Urinary bladder (tissue), 4 donors: Measurements from ENCODE around the gene HLTF. TPM values are rescaled to one million over a fixed set of nuclear protein-coding genes. Genes with fewer than 3 reads are reported as not detected.
A peak's percentile ranks its signal among the peaks of the same experiment; 100 is the strongest.

ENCODE experiments used
- DNase-seq: peaks from one replicate; pipeline ENCODE4 v3.0.0-alpha.2; 2015; ENCODE audit errors: extremely low spot score
- H3K27ac ChIP-seq: one replicate; pipeline ENCODE4 v1.5.1; 2013; ENCODE audit warnings: low read depth, mild to moderate bottlenecking, moderate library complexity
- H3K36me3 ChIP-seq: one replicate; pipeline ENCODE4 v1.6.1; 2013; ENCODE audit warnings: mild to moderate bottlenecking, moderate library complexity; ENCODE audit not compliant: insufficient read depth
- H3K4me1 ChIP-seq: one replicate; pipeline ENCODE4 v1.6.1; 2013; ENCODE audit warnings: mild to moderate bottlenecking, moderate library complexity; ENCODE audit not compliant: insufficient read depth
- H3K4me3 ChIP-seq: one replicate; pipeline ENCODE4 v1.5.1; 2013; ENCODE audit warnings: low read depth, low read length
- WGBS: extraction: QIAGEN DNeasy Blood & Tissue Kit; methylation state at CpG from one replicate; pipeline ENCODE4 v1.1.7; 2013; 5-methylcytosine and 5-hydroxymethylcytosine counted together
- polyA plus RNA-seq: library from polyadenylated mRNA; stranded (reverse); fragments of 200-250 nt; gene quantifications from one replicate; pipeline ENCODE4 v1.2.3, GENCODE V29; 2013
- total RNA-seq: library from RNA; depleted of rRNA; stranded (reverse); fragments of >200 nt; gene quantifications from one replicate; pipeline ENCODE4 v1.2.3, GENCODE V29; 2014
- donor health status: healthy with polysubstance abuse.
- donor health status: healthy.

HLTF gene
- total RNA-seq = 72.7 TPM
- 13.5 TPM for polyA plus RNA-seq

DNA sequence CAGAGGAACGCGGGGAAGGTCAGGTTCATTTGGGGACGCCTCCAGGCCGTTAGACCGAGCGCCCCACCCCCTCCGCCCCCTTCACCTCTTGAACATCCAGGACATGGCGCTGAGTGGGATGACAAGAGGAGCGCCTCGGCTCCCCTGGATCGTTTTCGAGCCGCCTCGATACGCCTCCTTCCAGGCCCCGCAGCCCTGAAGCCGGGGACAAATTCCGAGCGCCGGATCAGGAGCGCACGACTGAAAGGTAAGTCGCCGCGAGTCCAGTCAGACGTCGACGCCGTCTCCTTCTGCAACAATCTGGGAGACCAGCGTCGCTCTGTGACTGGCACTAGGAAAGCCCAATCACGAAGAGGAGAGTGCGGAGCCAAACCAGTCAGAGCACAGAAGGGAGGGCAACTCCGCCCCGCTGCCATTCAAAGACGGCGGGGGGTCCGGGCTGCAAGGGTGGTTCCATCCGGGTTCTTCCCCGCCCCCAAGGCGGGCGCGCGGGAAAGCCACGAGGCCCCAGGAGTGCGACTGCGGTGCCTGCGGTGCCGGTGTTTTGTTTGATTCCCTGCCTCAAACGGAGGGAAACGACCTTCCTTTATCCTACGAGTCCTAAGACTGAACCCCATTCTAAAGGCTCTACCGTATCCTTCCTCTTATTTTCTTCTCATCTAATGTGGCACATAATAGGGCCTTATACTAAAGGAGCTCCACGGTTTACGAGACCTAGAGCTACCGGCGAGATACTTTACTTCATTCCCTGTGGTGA lies at the start of gene HLTF:
TSS of gene HLTF (minus strand) at position 302 of the 757 bp plus-strand sequence. CDS start at position 105, 197 bp downstream.
- WGBS = 8% methylated on average over 57 of the region's 57 CpGs
- Histone ChIP-seq H3K36me3 (no peaks in the 10 kb centered on the region), H3K27ac (no peak within 1 kb of the TSS), H3K4me1 (no peaks in the 10 kb centered on the region), H3K4me3 (peak within 1 kb of the TSS; percentile 64)
- DNase-seq = peak; percentile 89

DNA sequence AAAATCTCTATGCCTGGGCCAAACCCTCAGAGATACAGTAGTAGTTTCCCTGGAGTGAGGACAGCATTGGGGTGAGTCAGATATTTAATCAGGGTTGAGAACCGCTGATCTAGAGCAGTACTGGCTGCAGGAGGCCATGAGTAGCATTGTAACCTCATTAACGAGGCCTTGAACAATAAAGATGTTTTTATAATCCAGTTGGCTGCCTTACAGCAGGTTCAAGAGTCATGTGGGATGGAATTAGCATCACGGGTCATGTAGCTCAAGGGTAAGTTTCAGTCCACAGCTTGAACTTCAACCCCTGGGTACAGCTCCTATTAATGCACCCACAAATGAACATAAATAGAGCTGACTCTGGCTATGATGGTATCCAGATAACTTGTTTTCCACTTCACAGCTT lies 48.2 kb upstream of the HLTF start:
- no peaks in the 10 kb centered on the region for H3K36me3 ChIP-seq
- DNase-seq = no peak
- peaks cover 2% of the 10 kb centered on the region for H3K4me1 ChIP-seq
- H3K4me3 ChIP-seq = no peak overlapping the region
- H3K27ac ChIP-seq = no peak overlapping the region
- 75% methylated on average over 3 of the region's 3 CpGs for WGBS

DNA sequence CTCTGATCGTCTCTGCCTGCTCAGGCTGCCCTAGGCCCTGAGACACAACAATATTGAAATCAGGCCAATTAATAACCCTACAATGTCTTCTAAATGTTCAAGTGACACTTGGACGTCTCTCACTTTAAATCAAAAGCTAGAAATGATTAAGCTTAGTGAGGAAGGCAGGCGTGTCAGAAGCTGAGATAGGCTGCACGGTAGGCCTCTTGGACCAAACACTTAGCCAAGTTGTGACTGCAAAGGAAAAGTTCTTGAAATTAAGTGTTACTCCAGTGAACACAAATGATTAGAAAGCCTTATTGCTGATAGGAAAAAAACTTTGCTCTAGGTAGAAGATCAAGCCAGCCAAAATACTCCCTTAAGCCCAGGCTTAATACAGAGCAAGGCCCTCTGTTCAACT lies 45.3 kb upstream of the HLTF start:
- WGBS = 66% methylated on average over 4 of the region's 4 CpGs
- DNase-seq = no peak
- H3K27ac ChIP-seq = no peak overlapping the region
- no peaks in the 10 kb centered on the region for H3K36me3 ChIP-seq
- H3K4me1 ChIP-seq = peaks cover 4% of the 10 kb centered on the region
- no peak overlapping the region for H3K4me3 ChIP-seq

- DNase-seq = peak; percentile 62
- WGBS = under 1% methylated on average over 84 of the region's 84 CpGs
- no peaks in the 10 kb centered on the region for H3K36me3 ChIP-seq
- H3K27ac ChIP-seq = peak within 1 kb of the TSS; percentile 68
- H3K4me1 ChIP-seq = peaks cover 3% of the 10 kb centered on the region
- H3K4me3 ChIP-seq = peak within 1 kb of the TSS; percentile 75
These were observed 43.2 kb upstream of the HLTF start, which contains the start of gene HPS3 for GRCh38 chr3:149129326-149130205. TSS of gene HPS3 (plus strand) at chr3:149129638. CDS start at chr3:149129724, 86 bp downstream.

DNA sequence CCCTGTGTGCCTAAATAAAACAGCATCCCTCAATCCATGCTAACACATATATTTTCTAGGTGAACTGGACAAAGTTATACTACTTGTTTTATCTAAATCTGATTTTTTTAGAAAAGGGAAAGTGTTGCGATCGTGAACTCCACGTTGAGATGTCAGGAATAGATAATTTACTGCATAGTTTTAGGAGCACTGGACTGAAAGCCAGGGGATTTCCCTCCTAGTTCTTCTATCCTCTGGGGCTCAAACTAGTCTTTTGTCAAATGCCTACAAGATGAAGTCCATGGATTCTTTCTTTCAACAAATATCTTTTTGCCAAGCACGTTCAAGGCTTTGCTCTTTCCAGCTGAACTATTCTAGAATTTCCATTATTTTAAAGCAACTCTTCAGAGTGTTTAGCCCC lies 42.5 kb upstream of the HLTF start:
- no peak overlapping the region for H3K27ac ChIP-seq
- no peak for DNase-seq
- WGBS = 2% methylated on average over 4 of the region's 4 CpGs
- H3K4me1 ChIP-seq = peaks cover 1% of the 10 kb centered on the region
- no peaks in the 10 kb centered on the region for H3K36me3 ChIP-seq
- H3K4me3 ChIP-seq = peak overlapping the region; percentile 75

DNA sequence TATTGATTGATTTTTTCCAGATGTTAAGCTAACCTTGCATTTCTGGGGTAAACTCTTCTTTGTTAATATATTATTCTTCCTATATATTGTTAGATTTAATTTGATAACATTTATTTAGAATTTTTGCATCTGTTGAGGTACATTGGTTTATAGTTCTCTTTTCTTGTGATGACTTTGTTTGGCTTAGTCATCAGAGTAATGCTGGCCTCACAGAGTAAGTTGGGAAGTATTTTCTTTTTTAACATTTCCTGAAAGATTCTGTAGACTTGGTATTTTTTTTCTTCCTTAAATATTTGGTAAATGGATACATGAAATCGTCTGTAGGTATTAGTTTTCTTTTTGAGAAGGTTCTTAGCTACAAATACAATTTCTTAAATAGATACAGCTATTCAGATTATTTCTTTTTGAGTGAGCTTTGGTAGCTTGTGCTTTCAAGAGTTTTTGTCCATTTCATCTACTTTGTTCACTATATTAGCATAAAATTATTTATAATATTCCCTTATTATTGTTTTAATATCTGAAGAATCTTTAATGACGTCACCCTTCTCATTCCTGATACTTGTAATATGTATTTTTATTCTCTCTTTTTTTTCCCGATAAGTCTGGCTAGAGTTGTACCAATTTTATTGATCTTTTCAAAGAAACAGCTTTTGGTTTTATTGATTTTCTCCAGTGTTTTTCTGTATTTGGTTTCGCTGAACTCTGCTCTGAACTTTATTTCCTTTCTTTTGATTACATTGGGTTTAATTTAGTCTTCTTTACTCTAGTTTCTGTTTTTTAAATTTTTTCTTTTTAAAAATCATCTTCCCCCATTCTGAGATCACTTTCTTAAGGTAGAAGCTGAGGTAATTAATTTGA lies 36.6 kb upstream of the HLTF start:
- DNase-seq = no peak
- Histone ChIP-seq H3K27ac (no peak overlapping the region), H3K36me3 (no peaks in the 10 kb centered on the region), H3K4me3 (no peak overlapping the region), H3K4me1 (no peaks in the 10 kb centered on the region)
- WGBS = 88% methylated on average over 4 of the region's 4 CpGs

GRCh38 chr3:149120051-149120972 lies 34.0 kb upstream of the HLTF start:
- no peak for DNase-seq
- 18% methylated on average over 7 of the region's 7 CpGs for WGBS
- H3K36me3 ChIP-seq = no peaks in the 10 kb centered on the region
- no peak overlapping the region for H3K27ac ChIP-seq
- no peak overlapping the region for H3K4me3 ChIP-seq
- H3K4me1 ChIP-seq = no peaks in the 10 kb centered on the region

DNA sequence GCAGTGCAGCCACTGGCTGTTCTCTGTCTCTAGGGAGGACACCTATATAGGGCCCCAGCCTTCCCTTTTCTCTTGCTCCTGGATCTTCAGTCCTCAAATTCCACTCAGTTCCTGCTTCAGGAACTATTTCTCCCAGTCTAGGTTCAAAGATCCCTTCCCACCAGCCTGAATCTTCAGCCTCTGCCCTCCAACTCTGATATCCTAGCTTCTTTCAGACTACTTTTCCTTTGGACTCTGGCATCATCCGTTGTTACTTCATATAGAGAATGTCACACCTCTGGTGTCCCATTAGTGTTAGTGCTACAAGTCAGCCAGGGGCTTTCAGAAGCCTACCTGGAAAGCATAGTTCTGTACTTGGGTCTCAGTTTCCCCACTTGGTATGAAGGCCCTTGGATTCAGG lies 33.1 kb upstream of the HLTF start:
- Histone ChIP-seq H3K27ac (no peak overlapping the region), H3K4me1 (no peaks in the 10 kb centered on the region), H3K4me3 (no peak overlapping the region), H3K36me3 (no peaks in the 10 kb centered on the region)
- 100% methylated on average over 1 of the region's 1 CpG for WGBS
- no peak for DNase-seq

GRCh38 chr3:149118724-149119123 lies 32.4 kb upstream of the HLTF start:
- no peak for DNase-seq
- Histone ChIP-seq H3K27ac (no peak overlapping the region), H3K4me3 (no peak overlapping the region), H3K36me3 (no peaks in the 10 kb centered on the region), H3K4me1 (no peaks in the 10 kb centered on the region)
- WGBS = 89% methylated on average over 9 of the region's 9 CpGs

DNA sequence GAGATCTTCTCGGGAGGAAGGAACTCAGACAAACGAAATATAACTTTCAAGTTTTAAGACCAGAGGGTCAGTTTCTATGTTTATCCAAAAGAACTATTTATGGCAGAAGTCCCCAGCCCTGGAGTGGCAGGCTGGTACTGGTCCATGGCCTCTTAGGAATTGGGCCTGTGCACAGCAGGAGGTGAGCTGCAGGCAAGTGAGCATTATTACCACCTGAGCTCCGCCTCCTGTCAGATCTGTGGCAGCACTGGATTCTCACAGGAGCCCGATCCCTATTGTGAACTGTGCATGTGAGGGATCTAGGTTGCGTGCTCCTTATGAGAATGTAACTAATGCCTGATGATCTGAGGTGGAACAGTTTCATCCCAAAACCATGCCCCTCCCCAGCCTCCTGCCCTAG lies 28.8 kb upstream of the HLTF start:
- no peak for DNase-seq
- WGBS = 79% methylated on average over 5 of the region's 5 CpGs
- Histone ChIP-seq H3K27ac (no peak overlapping the region), H3K36me3 (no peaks in the 10 kb centered on the region), H3K4me3 (no peak overlapping the region), H3K4me1 (no peaks in the 10 kb centered on the region)

DNA sequence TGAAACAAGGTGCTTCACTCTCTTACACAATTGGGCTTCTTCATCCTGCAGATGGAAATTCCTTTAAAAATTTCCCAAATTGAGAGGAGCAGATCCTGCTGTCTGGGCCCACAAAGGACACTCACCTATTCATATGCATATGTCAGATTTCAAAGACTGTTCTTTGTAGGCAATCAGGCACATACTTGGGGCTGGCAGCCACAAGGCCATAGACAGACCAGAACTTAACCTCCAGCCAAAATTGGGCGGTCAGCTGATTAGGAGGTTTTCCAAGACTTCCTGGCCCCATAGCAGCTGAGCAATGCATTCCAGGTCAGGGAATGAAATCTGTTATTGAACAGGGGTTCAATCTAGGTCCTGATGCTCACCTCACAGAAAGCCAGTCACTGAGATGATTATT lies 28.1 kb upstream of the HLTF start:
- 84% methylated on average over 1 of the region's 1 CpG for WGBS
- H3K27ac ChIP-seq = no peak overlapping the region
- H3K4me3 ChIP-seq = no peak overlapping the region
- no peak for DNase-seq
- H3K36me3 ChIP-seq = no peaks in the 10 kb centered on the region
- no peaks in the 10 kb centered on the region for H3K4me1 ChIP-seq

DNA sequence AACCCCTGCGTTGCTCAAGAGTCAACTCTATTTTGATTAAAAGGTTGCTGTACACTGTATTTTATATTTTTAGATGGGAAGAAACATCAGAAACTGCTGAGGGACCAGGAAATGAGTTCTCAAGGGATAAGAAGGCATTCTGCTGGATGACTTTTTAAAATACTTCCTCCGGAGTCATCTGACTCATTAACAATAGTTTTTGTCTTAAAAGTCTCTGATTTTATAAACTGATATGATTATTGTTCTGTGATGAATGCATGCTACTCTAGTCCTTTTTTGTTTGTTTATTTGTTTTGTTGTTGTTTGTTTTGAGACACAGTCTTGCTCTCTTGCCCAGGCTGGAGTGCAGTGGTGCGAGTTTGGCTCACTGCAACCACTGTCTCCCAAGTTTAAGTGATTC lies 18.2 kb upstream of the HLTF start:
- Histone ChIP-seq H3K27ac (no peak overlapping the region), H3K36me3 (no peaks in the 10 kb centered on the region), H3K4me3 (no peak overlapping the region), H3K4me1 (no peaks in the 10 kb centered on the region)
- DNase-seq = no peak
- WGBS = 83% methylated on average over 3 of the region's 3 CpGs
